KMS-11 (cell line): ENCODE measurements around the gene PPP1R12B.
"Not testable (repeated sequence)": the region's sequence is repeated elsewhere in the genome, so short reads cannot be mapped to it uniquely, and the experiment has no call there.

ENCODE experiments used
- H2AFZ ChIP-seq: fragments of 200-600 bp; sonication (generic); 2 replicates; pipeline ENCODE4 v1.6.1; 2016; ENCODE audit warnings: antibody characterized with exemption, mixed run types, low read depth
- H3K27ac ChIP-seq: fragments of 200-600 bp; sonication (generic); 2 replicates; pipeline ENCODE4 v1.6.1; 2016; ENCODE audit warnings: mild to moderate bottlenecking, mixed run types
- H3K27me3 ChIP-seq: fragments of 200-600 bp; sonication (generic); 2 replicates; pipeline ENCODE4 v1.6.1; 2017; ENCODE audit warnings: mild to moderate bottlenecking, low read depth, mixed run types, moderate library complexity; ENCODE audit not compliant: insufficient read depth
- H3K36me3 ChIP-seq: fragments of 200-600 bp; sonication (generic); 2 replicates; pipeline ENCODE4 v1.6.1; 2017; ENCODE audit warnings: mild to moderate bottlenecking, mixed run types; ENCODE audit not compliant: insufficient read depth
- H3K4me1 ChIP-seq: fragments of 200-600 bp; sonication (generic); 2 replicates; pipeline ENCODE4 v1.6.1; 2016; ENCODE audit warnings: mild to moderate bottlenecking, low read depth, mixed run types; ENCODE audit not compliant: poor library complexity, severe bottlenecking
- H3K4me2 ChIP-seq: fragments of 200-600 bp; sonication (generic); 2 replicates; pipeline ENCODE4 v1.7.0; 2016; ENCODE audit warnings: mild to moderate bottlenecking, mixed run types
- H3K4me3 ChIP-seq: fragments of 200-600 bp; sonication (generic); IDR thresholded peaks from 2 replicates; pipeline ENCODE4 v1.6.1; 2017; ENCODE audit warnings: low read depth, low read length, mixed read lengths; ENCODE audit not compliant: insufficient read depth
- H3K79me2 ChIP-seq: fragments of 200-600 bp; sonication (generic); 2 replicates; pipeline ENCODE4 v1.6.1; 2016; ENCODE audit warnings: low read depth, mixed run types; ENCODE audit not compliant: insufficient read depth
- H3K9ac ChIP-seq: fragments of 200-600 bp; sonication (generic); 2 replicates; pipeline ENCODE4 v1.6.1; 2016; ENCODE audit warnings: mild to moderate bottlenecking, mixed run types
- H4K20me1 ChIP-seq: fragments of 200-600 bp; sonication (generic); 2 replicates; pipeline ENCODE4 v1.6.1; 2016; ENCODE audit warnings: mild to moderate bottlenecking, mixed run types; ENCODE audit not compliant: insufficient read depth
- CTCF ChIP-seq: fragments of 200-600 bp; sonication (generic); conservative IDR thresholded peaks from 2 replicates; pipeline ENCODE4 v1.6.1; 2017; ENCODE audit warnings: low read depth, mild to moderate bottlenecking, antibody characterized with exemption, low read length, moderate library complexity, mixed read lengths

The PPP1R12B gene

GRCh38 chr1:202374099-202374498, 25.6 kb downstream of the PPP1R12B start:
- no peak overlapping the region for H3K27ac ChIP-seq
- H2AFZ ChIP-seq: no peak overlapping the region
- H3K36me3 ChIP-seq: no peaks in the 10 kb centered on the region
- no peaks in the 10 kb centered on the region for H4K20me1 ChIP-seq
- H3K4me3 ChIP-seq: no peak overlapping the region
- no peak overlapping the region for H3K9ac ChIP-seq
- no peak overlapping the region for H3K4me2 ChIP-seq
- no peak for TF ChIP-seq CTCF
- peaks cover 3% of the 10 kb centered on the region; the same call in 1 of the 2 replicates for H3K79me2 ChIP-seq
- H3K27me3 ChIP-seq: no peaks in the 10 kb centered on the region
- H3K4me1 ChIP-seq: peaks cover 20% of the 10 kb centered on the region

GRCh38 chr1:202375175-202375574, 26.7 kb downstream of the PPP1R12B start:
- not testable (repeated sequence) for H3K4me3 ChIP-seq, H3K9ac ChIP-seq, H3K79me2 ChIP-seq, H3K27ac ChIP-seq, H3K27me3 ChIP-seq, H3K36me3 ChIP-seq, H3K4me2 ChIP-seq, H2AFZ ChIP-seq, H4K20me1 ChIP-seq
- H3K4me1 ChIP-seq: peaks cover 30% of the 10 kb centered on the region

GRCh38 chr1:202376247-202376646, 27.7 kb downstream of the PPP1R12B start:
- Histone ChIP-seq H3K36me3 (no peaks in the 10 kb centered on the region), H3K4me1 (peaks cover 40% of the 10 kb centered on the region), H3K27me3 (no peaks in the 10 kb centered on the region), H2AFZ (no peak overlapping the region), H3K79me2 (peaks cover 9% of the 10 kb centered on the region; the same call in 1 of the 2 replicates), H3K4me3 (no peak overlapping the region), H4K20me1 (no peaks in the 10 kb centered on the region), H3K4me2 (no peak overlapping the region), H3K27ac (no peak overlapping the region), H3K9ac (no peak overlapping the region)
- no peak for TF ChIP-seq CTCF

GRCh38 chr1:202379884-202380529, 31.5 kb downstream of the PPP1R12B start:
- Histone ChIP-seq H3K4me3 (peak overlapping the region; percentile 26), H3K27ac (peak overlapping the region; percentile 16; the same call in 1 of the 2 replicates), H3K4me1 (peaks cover 36% of the 10 kb centered on the region), H3K4me2 (peak overlapping the region; percentile 56)
- H3K36me3 ChIP-seq, H3K79me2 ChIP-seq, H3K9ac ChIP-seq, H2AFZ ChIP-seq, H3K27me3 ChIP-seq, H4K20me1 ChIP-seq: not testable (repeated sequence)
- 0 out of 2 replicates have a peak, but pooled peaks have one; percentile 24 for TF ChIP-seq CTCF

- H4K20me1 ChIP-seq, H3K9ac ChIP-seq, H2AFZ ChIP-seq, H3K79me2 ChIP-seq, H3K36me3 ChIP-seq, H3K27me3 ChIP-seq, H3K27ac ChIP-seq: not testable (repeated sequence)
- H3K4me3 ChIP-seq: peak overlapping the region; percentile 26
- H3K4me1 ChIP-seq: peaks cover 30% of the 10 kb centered on the region
- H3K4me2 ChIP-seq: peak overlapping the region; percentile 56
These were observed 32.0 kb downstream of the PPP1R12B start for GRCh38 chr1:202380535-202380934.

- H3K4me3 ChIP-seq, H4K20me1 ChIP-seq, H3K4me2 ChIP-seq, H3K9ac ChIP-seq, H3K36me3 ChIP-seq, H2AFZ ChIP-seq, H3K27me3 ChIP-seq, H3K27ac ChIP-seq, H3K79me2 ChIP-seq: not testable (repeated sequence)
- peaks cover 27% of the 10 kb centered on the region for H3K4me1 ChIP-seq
These were observed 33.4 kb downstream of the PPP1R12B start for GRCh38 chr1:202381867-202382266.

- not testable (repeated sequence) for H2AFZ ChIP-seq, H3K36me3 ChIP-seq, H3K4me2 ChIP-seq, H3K27me3 ChIP-seq, H3K4me3 ChIP-seq, H3K27ac ChIP-seq, H3K9ac ChIP-seq, H4K20me1 ChIP-seq, H3K4me1 ChIP-seq, H3K79me2 ChIP-seq
These were observed 47.3 kb downstream of the PPP1R12B start for GRCh38 chr1:202395831-202396230.
